HG03520 (cell line): ENCODE data around the gene COL9A3.
"Not testable (repeated sequence)": the region's sequence is repeated elsewhere in the genome, so short reads cannot be mapped to it uniquely, and the experiment has no call there.

ENCODE experiments used
- ATAC-seq: cut with Tn5 transposase; IDR thresholded peaks from one replicate; pipeline ENCODE4 v1.9.1; 2021; ENCODE audit warnings: mild to moderate bottlenecking, moderate library complexity; ENCODE audit not compliant: unreplicated experiment

Gene COL9A3

DNA sequence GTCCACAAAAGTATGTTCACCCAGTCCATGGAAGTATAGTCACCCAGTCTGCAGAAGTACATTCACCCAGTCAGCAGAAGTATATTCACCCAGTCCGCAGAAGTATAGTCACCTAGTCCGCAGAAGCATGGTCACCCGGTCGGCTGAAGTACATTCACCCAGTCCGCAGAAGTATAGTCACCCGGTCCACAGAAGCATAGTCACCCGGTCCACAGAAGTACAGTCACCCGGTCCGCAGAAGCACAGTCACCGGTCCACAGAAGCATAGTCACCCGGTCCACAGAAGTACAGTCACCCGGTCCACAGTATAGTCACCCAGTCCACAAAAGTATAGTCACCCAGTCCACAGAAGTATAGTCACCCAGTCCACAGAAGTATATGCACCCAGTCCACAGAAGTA, 36.0 kb downstream of the COL9A3 start:
- no peak for ATAC-seq

GRCh38 chr20:62853304-62853703, 36.5 kb downstream of the COL9A3 start:
- not testable (repeated sequence) for ATAC-seq

GRCh38 chr20:62854121-62854520, 37.3 kb downstream of the COL9A3 start:
- no peak for ATAC-seq

GRCh38 chr20:62855120-62855519, 38.3 kb downstream of the COL9A3 start:
- no peak for ATAC-seq

DNA sequence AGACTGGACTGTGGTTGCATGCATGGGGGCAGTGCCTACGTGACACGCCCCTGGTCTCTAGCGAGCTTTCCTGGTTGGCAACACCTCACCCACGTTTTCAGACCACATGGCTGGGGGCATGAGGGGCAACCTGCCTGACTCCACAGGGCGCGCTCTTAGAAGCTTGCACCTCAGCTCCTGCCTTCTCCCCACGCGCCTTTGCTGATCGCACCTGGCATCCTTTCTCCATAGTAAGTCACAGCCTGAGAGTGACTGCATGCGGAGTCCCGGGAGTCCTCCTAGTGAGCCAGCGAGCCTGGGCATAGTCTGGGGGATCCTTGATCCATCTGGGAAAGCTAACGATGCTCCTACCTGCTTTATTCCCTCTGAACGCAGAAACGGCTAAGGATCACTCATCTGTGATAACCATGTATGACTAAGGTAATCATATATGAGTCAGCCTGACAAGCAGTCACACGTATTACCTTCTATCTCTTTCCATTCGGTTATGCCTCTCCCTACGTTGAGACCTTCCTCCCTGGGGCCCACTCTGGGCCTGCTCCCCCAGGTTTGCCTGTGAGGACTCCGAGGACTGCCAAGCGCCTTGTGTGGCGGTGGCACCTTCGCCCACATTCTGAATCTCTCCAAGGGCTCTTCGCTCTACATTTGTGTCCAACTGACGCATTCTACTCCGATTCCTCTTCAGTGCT, 40.2 kb downstream of the COL9A3 start:
- ATAC-seq: no peak

DNA sequence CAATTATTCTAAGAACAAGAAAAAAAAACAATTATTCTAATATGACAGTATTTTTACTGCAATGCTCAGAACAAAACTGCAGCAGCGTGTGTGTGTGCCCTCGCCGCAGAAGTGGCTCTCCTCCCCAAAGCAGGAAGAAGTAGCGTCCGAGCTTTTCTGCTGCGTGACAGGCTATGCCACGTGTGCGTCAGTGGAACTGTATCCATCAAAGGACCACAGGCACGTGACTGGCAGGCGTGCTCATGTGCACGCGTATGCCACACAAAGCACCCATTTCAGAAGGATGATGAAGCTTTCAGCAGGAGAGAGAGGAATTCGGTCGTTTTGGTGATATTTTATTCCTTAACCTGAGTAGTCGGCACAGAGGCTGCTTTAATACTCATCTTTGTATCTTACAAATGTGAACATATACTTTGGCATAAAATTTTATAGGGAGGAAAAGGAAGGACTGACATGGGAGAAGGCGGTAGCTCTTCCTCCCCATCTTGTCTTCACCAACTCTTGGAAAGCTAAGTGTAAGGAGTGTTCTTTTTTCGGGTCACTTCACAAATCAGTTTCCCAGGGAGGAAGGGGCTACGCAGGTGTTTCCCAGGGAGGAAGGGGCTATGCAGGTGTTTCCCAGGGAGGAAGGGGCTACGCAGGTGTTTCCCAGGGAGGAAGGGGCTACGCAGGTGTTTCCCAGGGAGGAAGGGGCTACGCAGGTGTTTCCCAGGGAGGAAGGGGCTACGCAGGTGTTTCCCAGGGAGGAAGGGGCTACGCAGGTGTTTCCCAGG, 41.4 kb downstream of the COL9A3 start:
- no peak for ATAC-seq

GRCh38 chr20:62859721-62860120, 42.9 kb downstream of the COL9A3 start:
- no peak for ATAC-seq

- no peak for ATAC-seq
Observed at GRCh38 chr20:62860391-62860923, 43.6 kb downstream of the COL9A3 start.

DNA sequence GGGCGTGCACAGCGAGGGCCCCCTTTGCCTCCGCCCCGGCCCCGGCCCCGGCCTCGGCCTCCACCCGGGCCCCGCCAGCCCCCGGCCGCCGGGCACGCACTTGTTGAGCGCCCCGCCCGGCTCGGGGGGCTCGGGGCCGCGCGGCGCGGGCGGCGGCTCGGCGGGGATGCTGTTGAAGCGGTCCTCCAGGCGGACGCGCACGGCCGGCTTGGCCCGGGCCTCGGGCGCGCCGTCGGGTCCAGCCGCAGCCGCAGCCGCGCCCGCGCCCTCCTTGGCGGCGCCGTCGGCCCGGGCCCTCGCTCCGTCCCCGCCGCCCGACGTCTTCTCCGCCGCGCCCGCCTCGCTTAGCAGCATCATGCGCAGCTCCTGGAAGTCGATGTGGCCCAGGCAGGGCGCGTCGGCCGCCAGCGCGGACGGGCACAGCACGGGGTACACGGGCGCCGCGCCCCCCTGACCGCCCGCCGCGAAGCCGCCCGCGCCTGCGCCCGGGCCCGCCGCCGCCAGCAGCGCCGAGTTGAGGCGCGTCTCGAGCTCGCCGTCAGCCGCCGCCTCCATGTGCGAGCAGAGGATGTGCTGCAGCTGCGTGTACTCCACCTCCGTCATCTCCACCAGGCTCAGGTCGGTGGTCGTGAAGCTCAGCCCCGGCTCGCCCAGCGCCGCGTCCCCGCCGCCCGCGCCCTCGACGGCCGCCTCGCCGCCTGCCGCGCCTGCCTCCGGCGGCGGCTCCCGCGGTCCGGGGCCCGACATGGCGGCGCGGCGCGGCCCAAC, 44.3 kb downstream of the COL9A3 start:
- peak; percentile 32 for ATAC-seq

GRCh38 chr20:62861726-62862336, 45.0 kb downstream of the COL9A3 start, which contains the start of gene TCFL5:
Gene TCFL5, minus strand, starts transcription at chr20:62861822. Its CDS starts 152 bp downstream, at chr20:62861670.
- ATAC-seq: peak; percentile 67

GRCh38 chr20:62864207-62864606, 47.4 kb downstream of the COL9A3 start:
- no peak for ATAC-seq

- no peak for ATAC-seq
Observed at GRCh38 chr20:62872184-62872847, 55.5 kb downstream of the COL9A3 start.

- ATAC-seq: no peak
Observed at GRCh38 chr20:62872862-62873261, 56.0 kb downstream of the COL9A3 start.

DNA sequence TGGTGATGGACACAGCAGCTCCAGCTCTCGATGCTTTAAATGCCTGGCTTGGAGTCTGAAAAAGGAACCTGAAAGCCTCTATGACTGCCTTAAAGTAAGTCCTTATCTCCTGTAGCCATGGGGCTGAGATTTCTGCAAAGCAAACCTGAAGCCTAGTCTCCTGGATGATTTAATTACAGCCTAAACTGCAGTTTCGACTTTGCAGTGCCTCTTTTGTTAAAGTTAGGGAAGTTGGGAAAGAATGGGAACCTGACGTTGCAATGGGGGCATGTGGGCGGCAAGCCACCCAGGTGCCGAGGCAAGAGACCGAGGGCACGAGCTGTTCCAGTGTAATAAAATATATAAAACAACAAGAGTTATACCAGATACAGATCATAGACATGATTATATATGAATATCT, 56.4 kb downstream of the COL9A3 start:
- no peak for ATAC-seq

GRCh38 chr20:62873681-62874031, 56.8 kb downstream of the COL9A3 start:
- not testable (repeated sequence) for ATAC-seq

DNA sequence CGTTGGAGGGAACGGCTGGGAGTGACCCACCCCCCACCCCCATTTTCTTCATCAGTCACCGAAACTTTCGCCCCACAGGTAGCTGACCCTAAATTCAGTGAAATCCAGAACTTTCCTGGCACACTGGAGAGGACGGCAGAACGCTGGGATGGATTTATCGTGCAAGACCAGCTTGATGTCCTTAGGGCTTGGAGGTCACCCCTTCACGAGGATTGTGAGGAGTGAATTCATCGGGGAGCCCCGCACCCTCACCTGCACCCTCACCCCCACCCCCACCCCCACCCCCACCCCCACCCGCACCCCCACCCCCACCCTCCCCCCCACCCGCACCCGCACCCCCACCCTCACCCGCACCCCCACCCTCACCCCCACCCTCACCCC, 58.1 kb downstream of the COL9A3 start:
- no peak for ATAC-seq

- no peak for ATAC-seq
Observed at GRCh38 chr20:62875419-62876361, 58.8 kb downstream of the COL9A3 start.

- no peak for ATAC-seq
Observed at GRCh38 chr20:62876501-62876901, 59.7 kb downstream of the COL9A3 start.
